Mesodermal cell (in vitro differentiated cells): ENCODE results near the gene CYRIA.

Experiments used
- H3K27ac ChIP-seq: 2 replicates; pipeline ENCODE4 v1.7.0; 2013; ENCODE audit warnings: mild to moderate bottlenecking, low read depth, low read length, moderate library complexity; ENCODE audit not compliant: severe bottlenecking
- H3K36me3 ChIP-seq: 2 replicates; pipeline ENCODE4 v1.7.1; 2013; ENCODE audit warnings: mild to moderate bottlenecking, low read length, moderate library complexity; ENCODE audit not compliant: control insufficient read depth, insufficient read depth
- H3K4me1 ChIP-seq: one replicate; pipeline ENCODE4 v1.7.1; 2013; ENCODE audit warnings: mild to moderate bottlenecking, low read length; ENCODE audit not compliant: insufficient read depth, control insufficient read depth, poor library complexity, severe bottlenecking
- H3K4me3 ChIP-seq: 2 replicates; pipeline ENCODE4 v1.7.0; 2013; ENCODE audit warnings: low read length, control low read depth, mild to moderate bottlenecking; ENCODE audit not compliant: insufficient read depth, poor library complexity, severe bottlenecking; ENCODE audit errors: extremely low read depth
- H3K9me3 ChIP-seq: 2 replicates; pipeline ENCODE4 v1.7.1; 2013; ENCODE audit warnings: mild to moderate bottlenecking, low read length, moderate library complexity; ENCODE audit not compliant: control insufficient read depth
- WGBS, 2 experiments: methylation state at CpG; one replicate each; pipeline ENCODE4 v1.1.5; 2013; ENCODE audit warnings: missing lambda C conversion rate in 2 of 2; ENCODE audit not compliant: insufficient coverage in 2 of 2; 5-methylcytosine and 5-hydroxymethylcytosine counted together

CYRIA gene

DNA sequence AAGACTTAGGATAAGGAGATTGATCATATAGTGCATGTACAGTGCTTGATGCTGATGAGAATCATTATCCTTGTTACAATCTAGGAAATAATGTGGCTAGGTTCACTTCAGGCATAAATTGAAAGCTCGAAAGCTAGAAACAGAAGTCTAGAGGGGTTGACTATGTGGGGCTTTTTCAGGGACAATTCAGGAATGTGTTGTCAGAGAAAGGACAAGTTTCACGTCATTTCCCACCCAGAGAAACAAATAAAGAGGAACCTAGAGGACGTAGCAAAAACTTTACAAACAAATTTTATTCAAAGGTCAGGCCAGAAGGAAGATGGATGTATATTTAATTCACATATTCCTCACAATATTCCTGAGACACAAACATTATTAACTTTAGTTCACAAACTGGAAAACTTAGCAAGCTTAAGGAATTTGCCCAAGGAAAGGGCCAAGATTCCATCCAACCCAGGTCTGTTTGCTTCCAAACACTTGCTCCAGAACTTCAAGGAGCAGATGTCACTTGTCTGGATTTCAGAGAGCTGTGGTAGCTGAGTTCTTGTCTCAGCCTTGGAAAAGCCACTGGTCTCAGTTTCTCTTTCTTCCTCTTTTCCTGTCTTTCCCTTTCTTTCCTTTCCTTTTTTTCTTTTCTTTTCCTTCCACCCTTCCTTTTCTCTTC lies 7.4 kb downstream of the CYRIA start:
- no peak overlapping the region for H3K27ac ChIP-seq
- H3K9me3 ChIP-seq, result no peaks in the 10 kb centered on the region
- WGBS, 2 experiments, result 100% methylated on average over 1 of the region's 3 CpGs; no CpG with 5 or more reads in 1 of the 2 experiments
- H3K36me3 ChIP-seq, result no peaks in the 10 kb centered on the region
- H3K4me3 ChIP-seq, result no peak overlapping the region
- H3K4me1 ChIP-seq, result no peaks in the 10 kb centered on the region

DNA sequence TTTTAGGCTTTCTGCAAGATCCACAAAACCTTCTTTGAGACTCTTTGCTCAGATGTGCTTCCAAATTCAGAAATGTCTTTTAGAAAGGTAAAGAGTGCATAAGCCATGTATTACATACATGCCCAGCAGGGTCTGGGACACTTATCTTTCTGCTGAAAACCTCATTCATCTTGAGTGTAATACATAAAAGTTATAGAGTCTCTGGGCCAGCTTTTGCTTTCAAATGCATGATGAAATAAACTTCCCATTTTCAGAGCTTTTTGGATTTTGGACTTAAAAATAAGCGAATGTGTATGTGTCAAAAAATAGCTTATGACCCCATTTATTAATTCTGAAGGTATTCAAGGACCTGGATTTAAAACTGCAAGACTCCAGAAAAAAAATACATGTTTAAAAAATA lies 8.0 kb downstream of the CYRIA start:
- no CpG with 5 or more reads among the region's 1 CpG for WGBS, 2 experiments
- Histone ChIP-seq H3K4me1 (peaks cover 4% of the 10 kb centered on the region), H3K27ac (no peak overlapping the region)

DNA sequence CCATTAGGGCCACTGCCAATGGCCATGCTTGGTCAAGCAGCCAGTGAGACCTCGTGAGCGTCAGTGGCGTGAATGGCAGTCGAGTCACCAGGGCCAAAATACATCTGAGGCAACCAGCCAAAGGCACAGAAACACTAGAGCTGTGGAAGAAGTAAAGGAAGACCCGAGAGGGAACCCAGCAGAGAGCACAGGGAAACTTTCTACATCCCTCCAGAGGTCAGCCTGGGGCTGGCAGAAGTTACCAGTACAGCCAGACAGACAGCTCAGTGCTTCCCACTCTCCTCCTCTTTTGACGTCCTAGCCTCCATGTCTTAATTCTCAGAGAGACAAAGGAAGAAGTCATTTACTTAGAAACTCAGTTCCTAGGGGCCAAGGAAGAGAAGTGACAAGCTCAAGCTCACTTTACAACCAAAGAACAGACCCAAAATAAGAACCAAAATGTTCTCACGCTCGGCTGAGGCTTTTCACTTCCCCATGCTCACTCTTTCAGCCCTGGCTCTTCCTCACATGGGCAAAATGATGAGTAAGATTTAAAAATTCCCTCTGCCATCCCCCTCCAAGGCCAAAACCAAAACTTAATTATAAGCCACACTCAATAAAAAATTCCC lies 8.7 kb downstream of the CYRIA start:
- H3K4me3 ChIP-seq, result no peak overlapping the region
- no peaks in the 10 kb centered on the region for H3K36me3 ChIP-seq
- H3K4me1 ChIP-seq, result peaks cover 4% of the 10 kb centered on the region
- WGBS, 2 experiments, result 81 to 88% methylated on average over 5 of the region's 8 CpGs
- no peaks in the 10 kb centered on the region for H3K9me3 ChIP-seq
- H3K27ac ChIP-seq, result no peak overlapping the region

More for the DNA sequence above, 8.0 kb downstream of the CYRIA start:
- Histone ChIP-seq H3K9me3 (no peaks in the 10 kb centered on the region), H3K4me3 (no peak overlapping the region), H3K36me3 (no peaks in the 10 kb centered on the region)

DNA sequence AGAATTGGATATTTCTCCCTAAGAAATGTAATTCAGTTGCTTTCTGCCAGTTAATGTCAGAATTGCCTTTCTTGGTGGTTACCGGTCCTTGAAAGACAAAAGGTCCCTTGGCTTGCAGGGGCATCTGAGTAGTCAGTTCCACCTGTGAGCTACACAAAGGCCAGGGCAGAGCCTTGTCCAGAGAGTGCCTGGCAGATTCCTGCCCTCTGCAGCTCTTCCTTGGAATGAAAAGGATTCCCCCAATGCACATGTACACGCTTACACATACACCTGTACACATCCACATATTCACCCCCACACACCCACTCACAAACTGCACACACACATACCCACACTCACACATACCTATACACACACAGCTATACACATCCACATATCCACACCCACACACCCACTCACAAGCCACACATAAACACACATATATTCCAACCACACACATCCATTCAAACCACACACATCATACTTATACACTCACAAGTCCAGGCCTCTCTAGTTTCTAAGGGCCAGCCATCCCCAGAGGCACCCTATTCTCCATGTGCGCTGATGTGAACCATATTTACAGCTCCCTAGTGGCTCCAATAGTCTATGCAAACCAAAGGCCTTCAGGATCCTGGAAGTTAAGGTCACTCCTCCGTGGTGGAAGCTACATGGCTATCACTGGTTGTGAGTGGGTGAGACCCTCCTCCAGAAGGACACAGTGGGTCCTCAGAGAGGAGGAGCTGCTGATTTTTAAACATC lies 9.6 kb downstream of the CYRIA start:
- H3K9me3 ChIP-seq, result no peaks in the 10 kb centered on the region
- H3K36me3 ChIP-seq, result no peaks in the 10 kb centered on the region
- no peak overlapping the region for H3K27ac ChIP-seq
- no peak overlapping the region for H3K4me3 ChIP-seq
- peaks cover 5% of the 10 kb centered on the region for H3K4me1 ChIP-seq
- 89 to 95% methylated on average over 3 to 4 of the region's 4 CpGs for WGBS, 2 experiments

GRCh38 chr2:16655445-16655837 lies 10.2 kb downstream of the CYRIA start:
- WGBS, 2 experiments, result 88 to 96% methylated on average over 5 of the region's 6 CpGs

GRCh38 chr2:16654833-16655444 lies 10.7 kb downstream of the CYRIA start:
- no CpG with 5 or more reads among the region's 4 CpGs for WGBS, 2 experiments
- Histone ChIP-seq H3K27ac (no peak overlapping the region), H3K4me3 (no peak overlapping the region), H3K9me3 (no peaks in the 10 kb centered on the region), H3K4me1 (peaks cover 15% of the 10 kb centered on the region), H3K36me3 (no peaks in the 10 kb centered on the region)

More at GRCh38 chr2:16655445-16655837, 10.2 kb downstream of the CYRIA start:
- H3K9me3 ChIP-seq, result no peaks in the 10 kb centered on the region
- H3K4me1 ChIP-seq, result peaks cover 11% of the 10 kb centered on the region
- no peak overlapping the region for H3K27ac ChIP-seq
- H3K4me3 ChIP-seq, result no peak overlapping the region
- no peaks in the 10 kb centered on the region for H3K36me3 ChIP-seq

GRCh38 chr2:16653799-16654198 lies 11.8 kb downstream of the CYRIA start:
- Histone ChIP-seq H3K36me3 (no peaks in the 10 kb centered on the region), H3K4me1 (peaks cover 15% of the 10 kb centered on the region), H3K9me3 (no peaks in the 10 kb centered on the region), H3K4me3 (no peak overlapping the region), H3K27ac (no peak overlapping the region)
- WGBS, 2 experiments, result 91 to 93% methylated on average over 1 to 4 of the region's 4 CpGs

GRCh38 chr2:16653083-16653375 lies 12.6 kb downstream of the CYRIA start:
- H3K9me3 ChIP-seq, result no peaks in the 10 kb centered on the region
- 84 to 95% methylated on average over 2 of the region's 2 CpGs for WGBS, 2 experiments
- H3K4me3 ChIP-seq, result no peak overlapping the region
- peaks cover 15% of the 10 kb centered on the region for H3K4me1 ChIP-seq
- H3K27ac ChIP-seq, result no peak overlapping the region
- no peaks in the 10 kb centered on the region for H3K36me3 ChIP-seq

- no peaks in the 10 kb centered on the region for H3K36me3 ChIP-seq
- no peaks in the 10 kb centered on the region for H3K9me3 ChIP-seq
- peaks cover 15% of the 10 kb centered on the region for H3K4me1 ChIP-seq
- 51 to 83% methylated on average over 3 to 5 of the region's 8 CpGs for WGBS, 2 experiments
- no peak overlapping the region for H3K4me3 ChIP-seq
- no peak overlapping the region for H3K27ac ChIP-seq
Measured at GRCh38 chr2:16652296-16653082, 13.1 kb downstream of the CYRIA start.
